Thyroid gland (tissue), 4 donors: Measurements from ENCODE around the gene EFNA2.

ENCODE experiments used
- CTCF ChIP-seq, 6 experiments: fragments of 200-600 bp in 3 of 6; fragments of 450-650 bp in 3 of 6; sonication (generic) in 3 of 6; IDR thresholded peaks; one replicate each; pipeline ENCODE4 v1.5.1; 2016 to 2019; ENCODE audit warnings: antibody characterized with exemption in 6 of 6, mild to moderate bottlenecking in 2 of 6, inconsistent platforms in 1 of 6, moderate library complexity in 1 of 6
- POLR2A ChIP-seq, 2 donors: fragments of 450-650 bp; IDR thresholded peaks; one replicate each; pipeline ENCODE4 v1.6.1; 2017; ENCODE audit warnings: antibody characterized with exemption in 2 of 2, mild to moderate bottlenecking in 2 of 2, moderate library complexity in 1 of 2

- TF ChIP-seq CTCF (IDR thresholded peaks at IDR 0.05) (no peak), POLR2A (IDR thresholded peaks at IDR 0.05) (no peak)
Measured at GRCh38 chr19:1316466-1316865, 30.8 kb downstream of the EFNA2 start.
